IMR-90 (cell line): ENCODE measurements around the gene VASN. TPM values are rescaled to one million over a fixed set of nuclear protein-coding genes. Genes with fewer than 3 reads are reported as not detected.

ENCODE experiments used
- ATAC-seq: fragments of 200-7000 bp; cut with Tn5 transposase; 2 replicates; pipeline ENCODE4 v1.9.1; 2020; ENCODE audit warnings: low read depth, mild to moderate bottlenecking, moderate library complexity
- BruUV-seq: library from RNA; stranded (reverse); fragments of 400-500 nt; replicated peaks from 2 replicates; lab custom pipeline; 2021; lab: Mats Ljungman, UMichigan
- CTCF ChIA-PET: fragments of 300-600 bp; formaldehyde crosslinking; extraction: SDS; loops from one replicate; lab custom pipeline; 2021; ENCODE audit warnings: antibody characterized with exemption; lab: Yijun Ruan, JAX
- POLR2A ChIA-PET: fragments of 300-600 bp; sonication (Branson Sonifier 250); formaldehyde crosslinking; loops from one replicate; lab custom pipeline; 2022; ENCODE audit warnings: antibody characterized with exemption; ENCODE audit not compliant: unreplicated experiment; lab: Charles Lee
- DNase-seq: peaks from one replicate; pipeline ENCODE4 v3.0.0; 2013
- H2AFZ ChIP-seq: replicated peaks from 2 replicates; pipeline ENCODE3; 2013; ENCODE audit warnings: low read length, mild to moderate bottlenecking; ENCODE audit not compliant: poor library complexity
- H2AK5ac ChIP-seq: 2 replicates; pipeline ENCODE4 v1.6.1; 2013; ENCODE audit warnings: low read depth, low read length, inconsistent platforms
- H2AK9ac ChIP-seq: replicated peaks from 2 replicates; pipeline ENCODE3; 2013; ENCODE audit warnings: mild to moderate bottlenecking, low read depth, low read length, moderate library complexity; ENCODE audit not compliant: poor library complexity
- H2BK120ac ChIP-seq: 2 replicates; pipeline ENCODE4 v1.6.1; 2013; ENCODE audit warnings: low read depth, low read length, inconsistent platforms
- H2BK15ac ChIP-seq: 3 replicates; pipeline ENCODE4 v1.6.1; 2013; ENCODE audit warnings: low read depth, low read length, inconsistent platforms
- H2BK20ac ChIP-seq: 2 replicates; pipeline ENCODE4 v1.6.1; 2013; ENCODE audit warnings: low read depth, mild to moderate bottlenecking, inconsistent platforms, low read length, moderate library complexity
- H2BK5ac ChIP-seq: 2 replicates; pipeline ENCODE4 v1.6.1; 2013; ENCODE audit warnings: mild to moderate bottlenecking, low read depth, low read length, inconsistent platforms; ENCODE audit not compliant: poor library complexity, severe bottlenecking
- H3K14ac ChIP-seq: replicated peaks from 2 replicates; pipeline ENCODE4 v1.6.1; 2013; ENCODE audit warnings: low read depth, low read length, inconsistent platforms
- H3K18ac ChIP-seq: 2 replicates; pipeline ENCODE4 v1.6.1; 2013; ENCODE audit warnings: low read depth, low read length, control low read depth
- H3K23ac ChIP-seq: 2 replicates; pipeline ENCODE4 v1.6.1; 2013; ENCODE audit warnings: low read depth, low read length, inconsistent platforms
- H3K27ac ChIP-seq: 2 replicates; pipeline ENCODE4 v1.5.1; 2013; ENCODE audit warnings: mild to moderate bottlenecking, control low read depth, low read length; ENCODE audit not compliant: insufficient read depth
- H3K27me3 ChIP-seq: 2 replicates; pipeline ENCODE4 v1.6.1; 2013; ENCODE audit warnings: low read length; ENCODE audit not compliant: control insufficient read depth, insufficient read depth
- H3K36me3 ChIP-seq: 2 replicates; pipeline ENCODE4 v1.6.1; 2013; ENCODE audit warnings: low read length, mixed read lengths; ENCODE audit not compliant: control insufficient read depth, insufficient read depth
- H3K4ac ChIP-seq: 2 replicates; pipeline ENCODE4 v1.6.1; 2013; ENCODE audit warnings: low read depth, low read length, inconsistent platforms
- H3K4me1 ChIP-seq: 2 replicates; pipeline ENCODE4 v1.6.1; 2013; ENCODE audit warnings: low read length, mixed read lengths; ENCODE audit not compliant: control insufficient read depth, insufficient read depth
- H3K4me2 ChIP-seq: 2 replicates; pipeline ENCODE4 v1.6.1; 2013; ENCODE audit warnings: low read depth, mild to moderate bottlenecking, control low read depth, low read length, moderate library complexity
- H3K4me3 ChIP-seq: 2 replicates; pipeline ENCODE4 v1.5.1; 2013; ENCODE audit warnings: low read depth, mild to moderate bottlenecking, control low read depth, low read length, moderate library complexity; ENCODE audit not compliant: insufficient read depth
- H3K56ac ChIP-seq: 2 replicates; pipeline ENCODE4 v1.6.1; 2013; ENCODE audit warnings: low read length, inconsistent platforms; ENCODE audit not compliant: insufficient read depth; ENCODE audit errors: extremely low read depth
- H3K79me1 ChIP-seq, 2 experiments: 2 replicates each; pipeline ENCODE4 v1.6.1; 2013; ENCODE audit warnings: low read length in 2 of 2, inconsistent platforms in 1 of 2, low read depth in 1 of 2
- H3K9ac ChIP-seq: 2 replicates; pipeline ENCODE4 v1.6.1; 2013; ENCODE audit warnings: low read depth, low read length, control low read depth
- H3K9me1 ChIP-seq: 2 replicates; pipeline ENCODE4 v1.6.1; 2013; ENCODE audit warnings: low read length, inconsistent platforms; ENCODE audit not compliant: insufficient read depth
- H3K9me3 ChIP-seq: 2 replicates; pipeline ENCODE4 v1.6.1; 2013; ENCODE audit warnings: low read length; ENCODE audit not compliant: control insufficient read depth, insufficient read depth
- H4K20me1 ChIP-seq: 2 replicates; pipeline ENCODE4 v1.6.1; 2013; ENCODE audit warnings: low read length, inconsistent platforms; ENCODE audit not compliant: insufficient read depth
- H4K5ac ChIP-seq: 2 replicates; pipeline ENCODE4 v1.6.1; 2013; ENCODE audit warnings: mild to moderate bottlenecking, low read depth, low read length, control low read depth
- H4K8ac ChIP-seq, 2 experiments: 2 replicates each; pipeline ENCODE4 v1.6.1; 2013; ENCODE audit warnings: low read depth in 2 of 2, low read length in 2 of 2, control low read depth in 1 of 2, inconsistent platforms in 1 of 2
- H4K91ac ChIP-seq: 2 replicates; pipeline ENCODE4 v1.6.1; 2013; ENCODE audit warnings: low read depth, low read length, inconsistent platforms; ENCODE audit not compliant: insufficient read depth
- CEBPB ChIP-seq: IDR thresholded peaks from 2 replicates; pipeline ENCODE4 v1.6.1; 2012; ENCODE audit warnings: low read depth, low read length, improper control_type of control experiment
- CTCF ChIP-seq: conservative IDR thresholded peaks from 2 replicates; pipeline ENCODE4 v1.5.1; 2012; ENCODE audit warnings: mild to moderate bottlenecking, low read depth, low read length, improper control_type of control experiment
- FOS ChIP-seq: fragments of 150-350 bp; IDR thresholded peaks from 2 replicates; pipeline ENCODE4 v1.6.1; 2016; ENCODE audit warnings: low read depth, low read length
- MAFK ChIP-seq: IDR thresholded peaks from 2 replicates; pipeline ENCODE4 v1.6.1; 2012; ENCODE audit warnings: low read depth, low read length, improper control_type of control experiment
- MAZ ChIP-seq: IDR thresholded peaks from 2 replicates; pipeline ENCODE4 v1.6.1; 2012; ENCODE audit warnings: low read depth, mild to moderate bottlenecking, low read length, improper control_type of control experiment, moderate library complexity, borderline replicate concordance
- MXI1 ChIP-seq: IDR thresholded peaks from 2 replicates; pipeline ENCODE4 v1.6.1; 2012; ENCODE audit warnings: low read depth, mild to moderate bottlenecking, low read length, moderate library complexity, borderline replicate concordance
- POLR2A ChIP-seq: IDR thresholded peaks from 2 replicates; pipeline ENCODE4 v1.6.1; 2012; ENCODE audit warnings: mild to moderate bottlenecking, low read depth, low read length
- SMC3 ChIP-seq: fragments of 150-350 bp; IDR thresholded peaks from 2 replicates; pipeline ENCODE4 v1.6.1; 2016; ENCODE audit warnings: low read depth, mild to moderate bottlenecking, antibody characterized with exemption, low read length, moderate library complexity
- WGBS, 2 experiments: methylation state at CpG; one replicate each; pipeline versions ENCODE4 v1.1.5 to v1.1.7; 2013; ENCODE audit warnings: missing lambda C conversion rate in 2 of 2; ENCODE audit not compliant: insufficient read length in 1 of 2; ENCODE audit errors: extremely low coverage in 2 of 2; 5-methylcytosine and 5-hydroxymethylcytosine counted together
- dilution Hi-C: fragments of 300-500 bp; cut with HindIII; formaldehyde crosslinking; loops from one replicate; pipeline ENCODE4 v1.14.3; 2018; ENCODE audit warnings: low sequenced_read_pairs; ENCODE audit not compliant: unreplicated experiment
- in situ Hi-C: fragments of 300-500 bp; cut with MboI; formaldehyde crosslinking; loops from 3 replicates; pipeline ENCODE4 v1.14.3; 2019; ENCODE audit warnings: low sequenced_read_pairs, inconsistent platforms, mixed read lengths
- intact Hi-C: fragments of 100-400 bp; cut with micrococcal nuclease; formaldehyde crosslinking; loops from 2 replicates; pipeline ENCODE4 v1.10.0; 2022
- polyA plus RNA-seq, 3 experiments: library from polyadenylated mRNA; depleted of rRNA; stranded (reverse); fragments of >200 nt; gene quantifications; 2 replicates each; pipeline ENCODE4 v1.2.3, GENCODE V29; 2012; ENCODE audit warnings: low replicate concordance in 1 of 3
- total RNA-seq: library from RNA; depleted of rRNA; stranded (reverse); fragments of >200 nt; gene quantifications from 2 replicates; pipeline ENCODE4 v1.2.3, GENCODE V29; 2012

VASN gene
- total and polyA plus RNA-seq, 2 of the 4 experiments (the other 2 are of a cell fraction) = 9.3 to 87.2 TPM

DNA sequence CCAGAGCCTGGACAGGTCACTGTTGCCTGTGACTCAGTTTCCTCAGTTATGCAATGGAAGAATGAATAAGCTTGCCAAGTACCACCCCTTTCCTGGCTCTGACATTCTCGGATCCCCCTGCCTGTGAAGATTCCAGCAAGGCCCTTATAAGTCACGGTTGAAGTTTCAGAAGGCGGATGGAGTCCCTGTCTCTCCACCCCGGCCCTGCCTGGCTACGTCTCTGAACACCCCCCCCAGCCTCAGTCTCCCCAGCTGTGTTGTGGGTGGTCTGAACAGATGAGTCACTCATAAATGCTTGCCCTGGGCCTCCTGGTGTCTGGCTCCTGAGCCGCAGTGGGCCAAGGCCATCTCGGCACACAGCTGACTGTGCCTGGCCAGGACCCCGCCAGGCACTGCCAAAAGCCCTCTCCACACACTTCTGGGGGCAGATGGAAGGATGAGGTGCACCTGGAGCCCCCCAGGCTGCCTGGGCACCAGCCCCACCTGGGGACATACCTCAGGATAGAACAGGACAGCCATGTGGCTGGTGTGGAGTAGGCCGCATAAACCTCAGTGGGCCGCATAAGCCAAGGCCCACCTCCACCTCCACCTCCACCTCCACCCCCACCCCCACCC lies 15.4 kb downstream of the VASN start:
- peak; percentile 2; the same call in 1 of the 2 replicates for ATAC-seq
- in situ Hi-C loops = no loop called here
- no peak overlapping the region for H3K4me2 ChIP-seq

More for the DNA sequence above, 15.4 kb downstream of the VASN start:
- Histone ChIP-seq H2AFZ (peak overlapping the region; percentile 48), H2AK9ac (peak overlapping the region; percentile 65), H3K4ac (peak overlapping the region; percentile 59), H4K8ac (peak overlapping the region; percentile 15 to 24; a peak in 1 of 4 replicates), H3K27me3 (no peaks in the 10 kb centered on the region), H2BK15ac (0 out of 3 replicates have a peak overlapping the region, but pooled peaks have one; percentile 14), H3K56ac (no peak overlapping the region), H3K36me3 (peaks cover 23% of the 10 kb centered on the region), H3K9me1 (peaks cover 21% of the 10 kb centered on the region), H2BK120ac (peak overlapping the region; percentile 34), H3K9ac (no peak overlapping the region), H4K5ac (no peak overlapping the region), H2BK20ac (0 out of 2 replicates have a peak overlapping the region, but pooled peaks have one; percentile 53), H3K79me1 (peaks cover 0 to 79% of the 10 kb centered on the region in 2 experiments; a peak in 2 of 4 replicates), H3K27ac (peak overlapping the region; percentile 34; the same call in 1 of the 2 replicates), H4K91ac (peak overlapping the region; percentile 52), H3K9me3 (no peaks in the 10 kb centered on the region), H3K18ac (no peak overlapping the region), H4K20me1 (peaks cover 51% of the 10 kb centered on the region), H3K14ac (peak overlapping the region; percentile 58), H3K4me1 (peaks cover 39% of the 10 kb centered on the region), H3K4me3 (no peak overlapping the region), H2BK5ac (peak overlapping the region; percentile 48), H3K23ac (peak overlapping the region; percentile 15; the same call in 1 of the 2 replicates), H2AK5ac (peak overlapping the region; percentile 69)
- DNase-seq = no peak
- dilution Hi-C loops = no loop called here
- TF ChIP-seq CEBPB (peak; percentile 13; the same call in 1 of the 2 replicates), POLR2A (peak; percentile 24; the same call in 1 of the 2 replicates), MAFK (no peak), FOS (peak; percentile 47; the same call in 1 of the 2 replicates), MXI1 (no peak), CTCF (no peak), SMC3 (no peak), MAZ (no peak)
- no TSS peak for BruUV-seq
- POLR2A ChIA-PET = interaction anchor here (1.4 kb wide), 1 partner anchor 9 kb away, joined by 4 read pairs; no protein-coding TSS in a partner anchor
- WGBS, 2 experiments = no CpG with 5 or more reads among the region's 10 CpGs
- CTCF ChIA-PET = interaction anchor here (2.4 kb wide), 1 partner anchor 15 kb away, joined by 7 read pairs; no protein-coding TSS in a partner anchor
- intact Hi-C loops = no loop called here
